Esophagus (tissue), 2 donors: Measurements from ENCODE around the gene PHF10. TPM values are rescaled to one million over a fixed set of nuclear protein-coding genes. Genes with fewer than 3 reads are reported as not detected.

Experiments
- H3K27ac ChIP-seq, 2 donors: one replicate each; pipeline ENCODE4 v1.5.1; 2013; ENCODE audit warnings: low read depth in 2 of 2, mild to moderate bottlenecking in 2 of 2, inconsistent platforms in 1 of 2, low read length in 1 of 2, moderate library complexity in 1 of 2
- H3K27me3 ChIP-seq, 2 donors: one replicate each; pipeline ENCODE4 v1.6.1; 2013; ENCODE audit warnings: low read length in 2 of 2, control low read depth in 1 of 2, mild to moderate bottlenecking in 1 of 2; ENCODE audit not compliant: insufficient read depth in 2 of 2, control insufficient read depth in 1 of 2
- H3K36me3 ChIP-seq, 2 donors: one replicate each; pipeline ENCODE4 v1.6.1; 2013; ENCODE audit warnings: low read length in 1 of 2; ENCODE audit not compliant: control insufficient read depth in 2 of 2, insufficient read depth in 2 of 2
- H3K4me1 ChIP-seq, 2 donors: one replicate each; pipeline ENCODE4 v1.6.1; 2013; ENCODE audit warnings: low read length in 1 of 2; ENCODE audit not compliant: control insufficient read depth in 2 of 2, insufficient read depth in 2 of 2
- H3K4me3 ChIP-seq, 2 donors: one replicate each; pipeline ENCODE4 v1.5.1; 2013; ENCODE audit warnings: low read length in 2 of 2, mild to moderate bottlenecking in 2 of 2, low read depth in 1 of 2, moderate library complexity in 1 of 2
- H3K9me3 ChIP-seq, 2 donors: one replicate each; pipeline ENCODE4 v1.6.1; 2013; ENCODE audit warnings: mild to moderate bottlenecking in 2 of 2, low read depth in 1 of 2, low read length in 1 of 2, moderate library complexity in 1 of 2; ENCODE audit not compliant: control insufficient read depth in 2 of 2, insufficient read depth in 1 of 2
- WGBS, 2 donors: extraction: QIAGEN DNeasy Blood & Tissue Kit; methylation state at CpG; one replicate each; pipeline ENCODE4 v1.1.7; 2013; 5-methylcytosine and 5-hydroxymethylcytosine counted together
- polyA plus RNA-seq, 2 donors: library from polyadenylated mRNA; stranded (reverse); fragments of 200-250 nt; gene quantifications; one replicate each; pipeline ENCODE4 v1.2.3, GENCODE V29; 2013
- donor health status: healthy with polysubstance abuse.
- donor health status: Bipolar disorder and iron deficiency.

The PHF10 gene
- polyA plus RNA-seq, 2 donors, result 30.0 to 30.8 TPM

DNA sequence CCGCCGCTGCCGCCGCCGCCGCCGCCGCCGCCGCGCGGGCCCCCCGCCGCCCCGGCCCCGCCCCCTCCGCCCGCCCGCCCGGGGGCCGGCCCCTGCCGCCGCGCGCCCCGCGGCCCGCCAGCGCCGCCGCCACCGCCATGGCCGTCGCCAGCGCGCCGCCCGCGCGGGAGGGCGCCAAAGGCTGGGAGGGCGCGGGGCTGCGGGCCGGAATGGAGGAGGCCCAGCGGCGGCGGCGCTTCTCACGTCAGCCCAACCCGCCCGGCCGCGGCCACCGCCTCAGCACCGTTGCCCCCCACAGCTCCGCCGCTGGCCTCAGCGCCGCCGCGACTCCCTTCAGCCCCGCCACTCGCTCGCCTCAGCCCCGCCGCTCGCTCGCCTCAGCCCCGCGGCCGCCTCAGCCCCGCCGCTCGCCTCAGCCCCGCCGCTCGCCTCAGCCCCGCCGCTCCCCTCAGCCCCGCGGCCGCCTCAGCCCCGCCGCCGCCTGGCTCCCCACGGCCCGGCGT, 258 bp downstream of the PHF10 start:
- Histone ChIP-seq H3K4me3 (peak overlapping the region; percentile 72 to 84), H3K4me1 (peaks cover 0 to 2% of the 10 kb centered on the region in 2 donors), H3K27ac (peak overlapping the region; percentile 94 to 98), H3K9me3 (no peaks in the 10 kb centered on the region), H3K36me3 (no peaks in the 10 kb centered on the region), H3K27me3 (no peaks in the 10 kb centered on the region)
- 1% methylated on average over 20 to 89 of the region's 89 CpGs for WGBS, 2 donors

DNA sequence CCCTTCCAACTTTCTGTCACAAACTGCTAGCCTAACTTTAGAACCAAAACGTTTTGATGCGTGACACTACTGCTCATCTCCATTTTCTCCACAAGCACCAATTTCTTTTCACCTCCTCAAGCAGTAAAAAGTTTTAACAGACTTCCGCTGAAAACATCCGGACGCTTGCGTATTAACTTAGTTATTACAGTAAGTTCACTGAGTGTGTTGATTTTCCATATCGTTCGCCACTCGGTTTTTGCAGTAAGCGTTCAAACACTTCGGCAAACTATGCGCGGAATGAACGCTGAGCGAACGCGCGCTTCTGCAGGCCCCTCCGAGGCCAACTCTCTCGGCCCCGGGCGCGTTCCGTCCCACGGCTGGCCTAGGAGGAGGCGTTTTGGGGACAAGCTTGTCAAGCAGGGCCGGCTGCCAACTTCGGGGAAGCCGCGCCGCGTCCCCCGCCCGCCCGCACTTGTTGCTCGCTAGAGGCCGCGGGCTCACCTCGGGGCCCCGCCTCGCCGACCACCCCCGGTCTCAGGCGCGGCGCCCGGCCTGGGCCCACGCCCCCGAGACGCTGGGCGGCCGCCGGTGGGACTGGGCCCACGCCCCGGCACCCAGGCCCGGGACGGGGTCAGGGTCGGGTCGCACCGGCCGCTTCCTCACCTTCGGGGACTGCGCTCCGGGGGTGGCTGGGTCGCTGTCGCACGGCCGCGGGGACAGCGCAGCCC, 945 bp downstream of the PHF10 start:
- Histone ChIP-seq H3K4me1 (peaks cover 0 to 2% of the 10 kb centered on the region in 2 donors), H3K27ac (peak overlapping the region; percentile 94), H3K9me3 (no peaks in the 10 kb centered on the region), H3K4me3 (peak overlapping the region; percentile 84 to 85), H3K27me3 (no peaks in the 10 kb centered on the region), H3K36me3 (no peaks in the 10 kb centered on the region)
- WGBS, 2 donors, result 0 to 1% methylated on average over 57 to 70 of the region's 70 CpGs

DNA sequence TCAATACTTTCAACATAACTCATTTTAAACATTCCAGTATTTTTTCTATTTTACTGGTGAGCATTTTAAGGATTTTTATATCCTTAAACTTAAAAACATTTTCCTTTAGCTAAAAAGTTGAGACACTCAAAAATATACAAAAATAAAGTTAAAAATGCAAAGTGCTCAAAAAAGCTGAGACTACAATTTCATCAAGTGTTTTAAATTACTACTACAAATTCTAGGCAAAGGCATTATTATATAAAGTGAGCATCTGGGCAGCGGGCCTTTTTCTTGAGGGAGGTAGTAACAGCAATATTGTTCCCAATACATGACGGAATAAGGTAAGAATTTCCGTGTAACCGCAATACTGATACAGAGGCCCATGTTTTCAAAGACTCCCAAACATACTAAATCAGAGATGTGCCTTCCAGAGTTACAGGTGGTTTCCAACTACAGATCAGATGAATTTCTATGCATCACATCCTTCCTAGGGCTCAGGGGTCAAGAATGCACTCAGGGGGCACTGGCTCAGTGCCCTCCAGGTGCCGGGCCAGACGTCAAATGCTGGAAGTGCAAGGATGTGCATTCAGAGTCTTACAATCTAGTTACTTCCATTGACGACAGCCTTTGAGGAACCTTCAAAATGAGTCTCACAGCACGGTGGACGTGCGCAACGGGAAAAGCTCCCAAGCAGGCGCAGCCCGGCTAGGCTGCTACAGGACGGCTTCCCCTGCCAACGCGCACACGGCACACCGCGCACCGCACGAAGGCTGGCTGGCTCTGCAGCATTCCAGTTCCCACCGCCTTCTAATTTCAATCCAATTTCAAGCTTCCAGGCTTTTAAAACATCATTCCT, 1.7 kb downstream of the PHF10 start:
- WGBS, 2 donors, result 1 to 3% methylated on average over 22 of the region's 22 CpGs
- peak overlapping the region; percentile 84 to 85 for H3K4me3 ChIP-seq
- H3K4me1 ChIP-seq, result peaks cover 0 to 2% of the 10 kb centered on the region in 2 donors
- no peaks in the 10 kb centered on the region for H3K36me3 ChIP-seq
- H3K27me3 ChIP-seq, result no peaks in the 10 kb centered on the region
- H3K9me3 ChIP-seq, result no peaks in the 10 kb centered on the region
- H3K27ac ChIP-seq, result peak overlapping the region; percentile 94

DNA sequence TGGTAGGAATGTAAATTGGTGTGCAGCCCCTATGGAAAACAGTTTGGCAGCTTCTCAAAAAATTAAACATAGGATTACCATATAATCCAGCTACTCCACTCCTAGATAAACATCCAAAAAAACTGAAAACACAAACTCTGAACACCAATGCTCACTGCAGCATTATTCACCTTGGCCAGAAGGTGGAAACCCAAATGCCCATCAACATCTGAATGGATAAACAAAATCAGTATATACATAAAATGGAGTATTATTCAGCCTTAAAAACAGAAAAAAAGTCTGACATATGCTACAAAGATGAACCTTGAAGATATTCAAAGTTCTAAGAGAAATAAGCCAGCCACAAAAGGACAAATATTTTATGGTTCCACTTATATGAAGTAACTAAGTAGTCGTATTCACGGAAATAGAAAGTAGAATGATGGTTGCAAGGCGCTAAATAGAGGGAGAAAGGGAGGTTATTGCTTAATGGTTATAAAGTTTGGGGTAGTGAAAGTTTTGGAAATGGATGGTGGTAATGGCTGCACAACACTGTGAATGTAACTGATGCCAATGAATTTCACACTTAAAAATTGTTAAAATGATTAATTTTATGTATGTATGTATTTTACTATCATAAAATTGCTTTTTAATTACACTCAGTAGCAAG, 4.0 kb downstream of the PHF10 start:
- Histone ChIP-seq H3K4me3 (no peak overlapping the region), H3K9me3 (no peaks in the 10 kb centered on the region), H3K27me3 (no peaks in the 10 kb centered on the region), H3K4me1 (peaks cover 0 to 2% of the 10 kb centered on the region in 2 donors), H3K36me3 (peaks cover 0 to 4% of the 10 kb centered on the region in 2 donors), H3K27ac (no peak overlapping the region)
- WGBS, 2 donors, result 97 to 99% methylated on average over 3 of the region's 3 CpGs

DNA sequence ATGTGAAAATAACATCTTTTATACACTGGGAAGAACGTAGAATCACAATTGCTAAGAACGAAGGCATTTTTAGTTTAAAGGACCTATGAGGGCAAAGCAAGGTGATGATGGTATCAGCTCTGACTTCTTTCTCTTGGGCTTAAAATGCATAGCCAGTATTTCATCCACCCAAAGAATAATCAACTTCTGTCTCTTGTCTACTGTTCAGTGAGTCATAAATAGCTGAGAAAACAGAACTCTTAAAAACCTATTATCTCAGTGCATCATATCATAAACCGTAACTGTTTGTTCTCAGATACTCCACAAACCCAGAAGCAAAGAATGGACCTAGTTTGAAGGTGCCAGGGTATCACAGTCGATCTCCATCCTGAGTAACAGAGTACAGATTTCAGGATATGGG, 5.2 kb downstream of the PHF10 start:
- H3K4me1 ChIP-seq, result peaks cover 0 to 2% of the 10 kb centered on the region in 2 donors
- no peak overlapping the region for H3K27ac ChIP-seq
- peaks cover 0 to 8% of the 10 kb centered on the region in 2 donors for H3K36me3 ChIP-seq
- 90 to 91% methylated on average over 4 of the region's 4 CpGs for WGBS, 2 donors
- no peak overlapping the region for H3K4me3 ChIP-seq
- no peaks in the 10 kb centered on the region for H3K9me3 ChIP-seq
- no peaks in the 10 kb centered on the region for H3K27me3 ChIP-seq

DNA sequence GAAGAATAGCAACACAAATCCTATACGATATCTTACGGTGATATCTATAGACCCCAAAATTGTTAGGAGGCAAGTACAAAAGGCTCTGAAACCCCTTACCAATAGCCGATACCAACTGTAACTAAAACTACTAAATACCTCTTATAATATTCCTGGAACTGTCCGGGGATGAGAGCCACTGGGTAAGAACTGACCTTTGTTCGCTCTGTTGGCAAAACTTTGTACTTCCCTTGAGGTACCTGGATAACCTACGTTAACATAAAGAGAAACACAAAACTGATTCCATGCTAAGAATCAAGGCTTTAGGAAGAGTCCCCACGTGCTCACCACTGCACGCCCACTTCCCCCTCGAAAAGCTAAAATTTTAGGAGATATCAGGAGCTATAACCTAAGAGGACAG, 9.7 kb downstream of the PHF10 start:
- Histone ChIP-seq H3K4me3 (no peak overlapping the region), H3K4me1 (no peaks in the 10 kb centered on the region), H3K27me3 (no peaks in the 10 kb centered on the region), H3K36me3 (peaks cover 0 to 10% of the 10 kb centered on the region in 2 donors), H3K27ac (no peak overlapping the region), H3K9me3 (no peaks in the 10 kb centered on the region)
- WGBS, 2 donors, result 91 to 95% methylated on average over 9 of the region's 9 CpGs

DNA sequence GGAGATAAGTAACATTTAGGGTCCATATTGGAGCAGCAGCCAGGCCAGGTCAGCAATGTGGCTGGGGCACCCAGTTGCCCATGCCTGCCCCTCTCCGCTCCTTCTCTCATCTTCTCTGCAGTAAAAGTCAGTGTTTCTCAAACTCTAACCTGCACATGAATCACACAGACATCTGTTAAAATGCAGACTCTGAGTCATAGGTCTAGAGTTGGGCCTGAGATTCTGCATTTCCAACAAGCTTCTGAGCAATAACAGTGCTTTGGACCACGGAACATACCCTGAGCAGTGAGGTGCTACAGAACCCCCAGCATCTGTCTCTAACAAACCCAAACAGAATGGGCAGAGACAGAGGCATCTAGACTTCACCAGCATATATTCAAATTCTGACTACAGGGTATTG, 10.1 kb downstream of the PHF10 start:
- 94 to 95% methylated on average over 2 of the region's 2 CpGs for WGBS, 2 donors
- H3K27me3 ChIP-seq, result no peaks in the 10 kb centered on the region
- H3K36me3 ChIP-seq, result peaks cover 0 to 10% of the 10 kb centered on the region in 2 donors
- no peaks in the 10 kb centered on the region for H3K4me1 ChIP-seq
- no peaks in the 10 kb centered on the region for H3K9me3 ChIP-seq
- H3K27ac ChIP-seq, result no peak overlapping the region
- H3K4me3 ChIP-seq, result no peak overlapping the region

DNA sequence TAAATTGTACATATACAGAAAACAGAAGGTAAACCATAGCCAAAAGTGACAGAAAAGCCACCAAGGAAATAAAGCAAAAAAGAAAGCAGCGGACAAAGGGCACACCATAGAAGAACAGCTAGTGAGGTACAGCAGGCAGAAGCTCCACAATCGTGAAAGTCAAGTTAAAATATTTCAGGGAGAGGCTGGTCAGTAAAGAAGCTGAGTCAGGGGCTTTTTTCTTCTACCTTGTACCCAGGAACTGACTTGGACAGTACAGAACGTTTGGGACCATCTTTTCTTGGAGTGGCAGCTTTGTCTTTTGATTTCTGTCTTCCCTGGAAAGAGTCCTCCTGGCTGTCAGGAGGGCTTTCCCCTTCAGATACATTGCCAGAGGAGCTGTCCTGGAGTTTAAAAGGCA, 14.3 kb downstream of the PHF10 start:
- H3K36me3 ChIP-seq, result peaks cover 0 to 4% of the 10 kb centered on the region in 2 donors
- H3K4me1 ChIP-seq, result no peaks in the 10 kb centered on the region
- no peak overlapping the region for H3K27ac ChIP-seq
- no peak overlapping the region for H3K4me3 ChIP-seq
- no peaks in the 10 kb centered on the region for H3K27me3 ChIP-seq
- WGBS, 2 donors, result 72 to 76% methylated on average over 3 of the region's 3 CpGs
- H3K9me3 ChIP-seq, result no peaks in the 10 kb centered on the region

DNA sequence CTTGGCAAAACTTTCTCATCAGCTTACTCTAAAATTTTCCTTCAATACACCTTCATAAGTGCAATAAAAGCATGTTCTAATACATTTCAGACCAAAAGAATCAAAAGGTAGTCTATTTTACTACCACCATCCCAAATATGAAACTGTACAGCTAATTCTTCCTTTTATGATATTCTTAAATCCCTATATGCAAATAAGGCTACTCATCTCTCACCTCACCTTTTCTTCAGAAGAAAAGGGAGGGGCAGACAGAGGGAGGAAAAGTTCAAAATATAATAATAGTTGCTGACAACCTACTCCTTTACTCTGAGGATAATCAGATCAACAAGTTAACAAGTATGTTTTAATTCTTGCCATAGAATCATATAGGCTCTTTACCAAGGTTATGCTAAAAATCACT, 15.0 kb downstream of the PHF10 start:
- Histone ChIP-seq H3K27ac (no peak overlapping the region), H3K4me3 (no peak overlapping the region), H3K36me3 (peaks cover 0 to 4% of the 10 kb centered on the region in 2 donors), H3K27me3 (no peaks in the 10 kb centered on the region), H3K9me3 (no peaks in the 10 kb centered on the region), H3K4me1 (no peaks in the 10 kb centered on the region)
